HEK293 (cell line): ENCODE results near the gene HES7.

Experiments used
- AEBP2 ChIP-seq: fragments of 450-650 bp; formaldehyde crosslinking; IDR thresholded peaks from 2 replicates; pipeline ENCODE4 v1.5.1; 2016; ENCODE audit warnings: missing biosample characterization, missing genetic modification characterization, borderline replicate concordance
- ELK4 ChIP-seq: IDR thresholded peaks from 2 replicates; pipeline ENCODE4 v1.6.1; 2011; ENCODE audit warnings: mild to moderate bottlenecking, low read depth, low read length, borderline replicate concordance
- GFI1B ChIP-seq: fragments of 450-650 bp; formaldehyde crosslinking; IDR thresholded peaks from 2 replicates; pipeline ENCODE4 v1.5.1; 2016; ENCODE audit warnings: missing biosample characterization, missing genetic modification characterization
- HOXC10 ChIP-seq: sonication (generic); formaldehyde crosslinking; IDR thresholded peaks from 2 replicates; pipeline ENCODE4 v1.8.1; 2023; ENCODE audit warnings: mild to moderate bottlenecking, missing genetic modification reagents
- KLF1 ChIP-seq: fragments of 450-650 bp; formaldehyde crosslinking; IDR thresholded peaks from 2 replicates; pipeline ENCODE4 v1.5.1; 2016; ENCODE audit warnings: missing biosample characterization, missing genetic modification characterization
- KLF16 ChIP-seq: fragments of 450-650 bp; formaldehyde crosslinking; IDR thresholded peaks from 2 replicates; pipeline ENCODE4 v1.5.1; 2017; ENCODE audit warnings: missing biosample characterization, missing genetic modification characterization
- KLF17 ChIP-seq: fragments of 450-650 bp; formaldehyde crosslinking; IDR thresholded peaks from 2 replicates; pipeline ENCODE4 v1.5.1; 2016; ENCODE audit warnings: missing biosample characterization, missing genetic modification characterization
- KLF7 ChIP-seq: fragments of 450-650 bp; formaldehyde crosslinking; IDR thresholded peaks from 2 replicates; pipeline ENCODE4 v1.5.1; 2016; ENCODE audit warnings: missing biosample characterization, missing genetic modification characterization, borderline replicate concordance
- OSR2 ChIP-seq: fragments of 450-650 bp; formaldehyde crosslinking; IDR thresholded peaks from 2 replicates; pipeline ENCODE4 v1.5.1; 2016; ENCODE audit warnings: missing biosample characterization, missing genetic modification characterization
- OVOL3 ChIP-seq: fragments of 450-650 bp; formaldehyde crosslinking; IDR thresholded peaks from 2 replicates; pipeline ENCODE4 v1.5.1; 2016; ENCODE audit warnings: missing biosample characterization, missing genetic modification characterization
- PATZ1 ChIP-seq: fragments of 450-650 bp; formaldehyde crosslinking; IDR thresholded peaks from 2 replicates; pipeline ENCODE4 v1.5.1; 2016; ENCODE audit warnings: missing biosample characterization, missing genetic modification characterization
- PRDM1 ChIP-seq: fragments of 450-650 bp; formaldehyde crosslinking; IDR thresholded peaks from 2 replicates; pipeline ENCODE4; 2016; ENCODE audit warnings: missing biosample characterization, missing genetic modification characterization
- SCRT1 ChIP-seq: fragments of 450-650 bp; formaldehyde crosslinking; IDR thresholded peaks from 2 replicates; pipeline ENCODE4 v1.5.1; 2016; ENCODE audit warnings: missing biosample characterization, missing genetic modification characterization, borderline replicate concordance
- YY1 ChIP-seq: fragments of 450-650 bp; formaldehyde crosslinking; IDR thresholded peaks from 2 replicates; pipeline ENCODE4 v1.5.1; 2018; ENCODE audit warnings: missing biosample characterization, missing genetic modification characterization
- ZBTB17 ChIP-seq: fragments of 450-650 bp; formaldehyde crosslinking; IDR thresholded peaks from 2 replicates; pipeline ENCODE4 v1.5.1; 2016; ENCODE audit warnings: missing biosample characterization, missing genetic modification characterization
- ZBTB26 ChIP-seq: fragments of 450-650 bp; formaldehyde crosslinking; optimal IDR thresholded peaks from 2 replicates; pipeline ENCODE3; 2016; ENCODE audit warnings: missing biosample characterization, mild to moderate bottlenecking, missing genetic modification characterization
- ZEB2 ChIP-seq: fragments of 450-650 bp; formaldehyde crosslinking; IDR thresholded peaks from 2 replicates; pipeline ENCODE4 v1.5.1; 2016; ENCODE audit warnings: missing biosample characterization, missing genetic modification characterization
- ZFHX2 ChIP-seq: fragments of 450-650 bp; formaldehyde crosslinking; conservative IDR thresholded peaks from 2 replicates; pipeline ENCODE4 v1.5.1; 2016; ENCODE audit warnings: missing biosample characterization, missing genetic modification characterization
- ZIC2 ChIP-seq: fragments of 450-650 bp; formaldehyde crosslinking; IDR thresholded peaks from 2 replicates; pipeline ENCODE4 v1.5.1; 2016; ENCODE audit warnings: missing biosample characterization, missing genetic modification characterization
- ZNF121 ChIP-seq: fragments of 450-650 bp; formaldehyde crosslinking; IDR thresholded peaks from 2 replicates; pipeline ENCODE4 v1.5.1; 2016; ENCODE audit warnings: missing biosample characterization, missing genetic modification characterization
- ZNF155 ChIP-seq: fragments of 450-650 bp; formaldehyde crosslinking; IDR thresholded peaks from 2 replicates; pipeline ENCODE4 v1.5.1; 2016; ENCODE audit warnings: missing biosample characterization, missing genetic modification characterization
- ZNF157 ChIP-seq: fragments of 450-650 bp; formaldehyde crosslinking; IDR thresholded peaks from 2 replicates; pipeline ENCODE4 v1.5.1; 2016; ENCODE audit warnings: missing biosample characterization, missing genetic modification characterization
- ZNF16 ChIP-seq: fragments of 450-650 bp; formaldehyde crosslinking; IDR thresholded peaks from 2 replicates; pipeline ENCODE4 v1.5.1; 2016; ENCODE audit warnings: low read depth, missing biosample characterization, missing genetic modification characterization
- ZNF24 ChIP-seq: fragments of 450-650 bp; formaldehyde crosslinking; IDR thresholded peaks from 2 replicates; pipeline ENCODE4 v1.5.1; 2016; ENCODE audit warnings: missing biosample characterization, missing genetic modification characterization
- ZNF248 ChIP-seq: fragments of 450-650 bp; formaldehyde crosslinking; IDR thresholded peaks from 2 replicates; pipeline ENCODE4 v1.5.1; 2017; ENCODE audit warnings: missing biosample characterization, missing genetic modification characterization
- ZNF37A ChIP-seq: fragments of 450-650 bp; IDR thresholded peaks from 2 replicates; pipeline ENCODE4 v1.5.1; 2018; ENCODE audit warnings: missing biosample characterization, missing genetic modification characterization
- ZNF391 ChIP-seq: fragments of 450-650 bp; formaldehyde crosslinking; IDR thresholded peaks from 2 replicates; pipeline ENCODE4 v1.5.1; 2016; ENCODE audit warnings: low read depth, missing biosample characterization, missing genetic modification characterization, borderline replicate concordance
- ZNF394 ChIP-seq: fragments of 450-650 bp; formaldehyde crosslinking; IDR thresholded peaks from 2 replicates; pipeline ENCODE4 v1.5.1; 2016; ENCODE audit warnings: missing biosample characterization, missing genetic modification characterization, mild to moderate bottlenecking, moderate library complexity, borderline replicate concordance
- ZNF501 ChIP-seq: fragments of 450-650 bp; formaldehyde crosslinking; IDR thresholded peaks from 2 replicates; pipeline ENCODE4 v1.5.1; 2016; ENCODE audit warnings: missing biosample characterization, missing genetic modification characterization
- ZNF510 ChIP-seq: fragments of 450-650 bp; formaldehyde crosslinking; IDR thresholded peaks from 2 replicates; pipeline ENCODE4 v1.5.1; 2018; ENCODE audit warnings: mild to moderate bottlenecking, missing genetic modification characterization, missing biosample characterization; ENCODE audit not compliant: insufficient replicate concordance
- ZNF530 ChIP-seq: fragments of 450-650 bp; formaldehyde crosslinking; IDR thresholded peaks from 2 replicates; pipeline ENCODE4 v1.5.1; 2016; ENCODE audit warnings: low read depth, missing biosample characterization, missing genetic modification characterization
- ZNF561 ChIP-seq: fragments of 450-650 bp; IDR thresholded peaks from 2 replicates; pipeline ENCODE4 v1.5.1; 2018; ENCODE audit warnings: missing biosample characterization, missing genetic modification characterization, borderline replicate concordance
- ZNF670 ChIP-seq: fragments of 450-650 bp; formaldehyde crosslinking; IDR thresholded peaks from 2 replicates; pipeline ENCODE4 v1.5.1; 2016; ENCODE audit warnings: missing biosample characterization, missing genetic modification characterization, low read depth
- ZNF677 ChIP-seq: fragments of 450-650 bp; IDR thresholded peaks from 2 replicates; pipeline ENCODE4 v1.5.0; 2018; ENCODE audit warnings: missing biosample characterization, mild to moderate bottlenecking, missing genetic modification characterization, moderate library complexity
- ZNF785 ChIP-seq: fragments of 450-650 bp; formaldehyde crosslinking; IDR thresholded peaks from 2 replicates; pipeline ENCODE4 v1.5.1; 2016; ENCODE audit warnings: missing biosample characterization, missing genetic modification characterization
- ZSCAN16 ChIP-seq: fragments of 450-650 bp; formaldehyde crosslinking; IDR thresholded peaks from 2 replicates; pipeline ENCODE4 v1.5.1; 2016; ENCODE audit warnings: missing biosample characterization, missing genetic modification characterization

HES7 gene

GRCh38 chr17:8153957-8154607, 30.2 kb upstream of the HES7 start (continued):
- no peak for TF ChIP-seq ZSCAN16 (tag by site-specific recombination)
- TF ChIP-seq ZNF37A (tag by site-specific recombination), result no peak
- no peak; the same call in none of the 2 replicates for TF ChIP-seq KLF17
- no peak for TF ChIP-seq ELK4
- TF ChIP-seq ZNF530, result no peak
- peak; percentile 33 for TF ChIP-seq ZBTB26 (tag by site-specific recombination)
- TF ChIP-seq ZNF501 (tag by site-specific recombination), result peak; percentile 45; the same call in 1 of the 2 replicates
- peak; percentile 23; the same call in 1 of the 2 replicates for TF ChIP-seq ZNF24 (tag by site-specific recombination)
- TF ChIP-seq ZNF121, result no peak
- no peak for TF ChIP-seq ZNF670 (tag by site-specific recombination)
- no peak for TF ChIP-seq GFI1B (tag by site-specific recombination)
- TF ChIP-seq ZBTB17 (tag by site-specific recombination), result peak; percentile 72
- TF ChIP-seq ZNF785 (tag by site-specific recombination), result no peak
- no peak for TF ChIP-seq ZNF16 (tag by site-specific recombination)
- peak; percentile 92 for TF ChIP-seq PATZ1 (tag by site-specific recombination)
- no peak for TF ChIP-seq ZNF677 (tag by site-specific recombination)
- no peak for TF ChIP-seq SCRT1 (tag by site-specific recombination)
- no peak for TF ChIP-seq OVOL3 (tag by site-specific recombination)
- no peak for TF ChIP-seq ZNF155 (tag by site-specific recombination)
- TF ChIP-seq HOXC10, result no peak
- no peak for TF ChIP-seq ZIC2
- no peak; the same call in 1 of the 2 replicates for TF ChIP-seq ZNF394 (tag by site-specific recombination)
- TF ChIP-seq ZNF248, result no peak
- no peak for TF ChIP-seq ZNF157
- peak; percentile 97 for TF ChIP-seq KLF1 (tag by site-specific recombination)
- peak; percentile 45 for TF ChIP-seq OSR2 (tag by site-specific recombination)
- no peak for TF ChIP-seq PRDM1 (tag by site-specific recombination)
- no peak for TF ChIP-seq AEBP2 (tag by site-specific recombination)
- TF ChIP-seq ZNF391, result no peak; the same call in 1 of the 2 replicates
- TF ChIP-seq ZEB2 (tag by site-specific recombination), result peak; percentile 56; the same call in 1 of the 2 replicates
- no peak for TF ChIP-seq ZNF510 (tag by site-specific recombination)
- TF ChIP-seq YY1 (tag by site-specific recombination), result peak; percentile 67; the same call in 1 of the 2 replicates
- TF ChIP-seq KLF7 (tag by site-specific recombination), result peak; percentile 84
- peak; percentile 87; the same call in 1 of the 2 replicates for TF ChIP-seq ZNF561 (tag by site-specific recombination)
- peak; percentile 92 for TF ChIP-seq ZFHX2
- TF ChIP-seq KLF16 (tag by site-specific recombination), result peak; percentile 97
